Activated naive CD8-positive, alpha-beta T cell (primary cell): ENCODE measurements around the gene SIRPA.
"Not testable (repeated sequence)": the region's sequence is repeated elsewhere in the genome, so short reads cannot be mapped to it uniquely, and the experiment has no call there.

Source experiments
- H3K27ac Mint-ChIP-seq: one replicate; pipeline ENCODE4 v1.8.0; 2021; ENCODE audit warnings: mixed read lengths
- H3K27me3 Mint-ChIP-seq: one replicate; pipeline ENCODE4 v1.8.0; 2021; ENCODE audit warnings: mixed read lengths
- H3K36me3 Mint-ChIP-seq: one replicate; pipeline ENCODE4 v1.8.0; 2021; ENCODE audit warnings: mixed read lengths
- H3K4me1 Mint-ChIP-seq: one replicate; pipeline ENCODE4 v1.8.0; 2021; ENCODE audit warnings: low read depth, mixed read lengths
- H3K4me3 Mint-ChIP-seq: one replicate; pipeline ENCODE4 v1.8.0; 2021; ENCODE audit warnings: mild to moderate bottlenecking, mixed read lengths
- H3K9me3 Mint-ChIP-seq: one replicate; pipeline ENCODE4 v1.8.0; 2021; ENCODE audit warnings: low read depth, mixed read lengths

The SIRPA gene

GRCh38 chr20:1920826-1921225 is 25.6 kb downstream of the SIRPA start:
- H3K9me3 Mint-ChIP-seq, result no peaks in the 10 kb centered on the region
- no peaks in the 10 kb centered on the region for H3K27me3 Mint-ChIP-seq
- no peak overlapping the region for H3K4me3 Mint-ChIP-seq
- H3K4me1 Mint-ChIP-seq, result no peaks in the 10 kb centered on the region
- H3K27ac Mint-ChIP-seq, result no peak overlapping the region
- H3K36me3 Mint-ChIP-seq, result no peaks in the 10 kb centered on the region

GRCh38 chr20:1921985-1922384 is 26.8 kb downstream of the SIRPA start:
- not testable (repeated sequence) for H3K36me3 Mint-ChIP-seq, H3K9me3 Mint-ChIP-seq, H3K27me3 Mint-ChIP-seq, H3K27ac Mint-ChIP-seq, H3K4me3 Mint-ChIP-seq, H3K4me1 Mint-ChIP-seq

- H3K9me3 Mint-ChIP-seq, result no peaks in the 10 kb centered on the region
- H3K36me3 Mint-ChIP-seq, result no peaks in the 10 kb centered on the region
- H3K4me1 Mint-ChIP-seq, result no peaks in the 10 kb centered on the region
- no peak overlapping the region for H3K27ac Mint-ChIP-seq
- H3K27me3 Mint-ChIP-seq, result no peaks in the 10 kb centered on the region
- H3K4me3 Mint-ChIP-seq, result no peak overlapping the region
These were observed 27.6 kb downstream of the SIRPA start for GRCh38 chr20:1922786-1923185.

- Mint-ChIP-seq H3K27me3 (peaks cover 6% of the 10 kb centered on the region), H3K36me3 (no peaks in the 10 kb centered on the region), H3K9me3 (no peaks in the 10 kb centered on the region), H3K27ac (no peak overlapping the region), H3K4me1 (no peaks in the 10 kb centered on the region), H3K4me3 (no peak overlapping the region)
These were observed 30.0 kb downstream of the SIRPA start for GRCh38 chr20:1924910-1925861.

- peaks cover 6% of the 10 kb centered on the region for H3K27me3 Mint-ChIP-seq
- no peaks in the 10 kb centered on the region for H3K36me3 Mint-ChIP-seq
- no peaks in the 10 kb centered on the region for H3K4me1 Mint-ChIP-seq
- no peak overlapping the region for H3K4me3 Mint-ChIP-seq
- H3K27ac Mint-ChIP-seq, result no peak overlapping the region
- H3K9me3 Mint-ChIP-seq, result no peaks in the 10 kb centered on the region
These were observed 31.0 kb downstream of the SIRPA start for GRCh38 chr20:1926237-1926636.

GRCh38 chr20:1927217-1927616 is 32.0 kb downstream of the SIRPA start:
- no peaks in the 10 kb centered on the region for H3K4me1 Mint-ChIP-seq
- H3K9me3 Mint-ChIP-seq, result no peaks in the 10 kb centered on the region
- H3K27ac Mint-ChIP-seq, result no peak overlapping the region
- no peaks in the 10 kb centered on the region for H3K36me3 Mint-ChIP-seq
- H3K27me3 Mint-ChIP-seq, result peaks cover 6% of the 10 kb centered on the region
- no peak overlapping the region for H3K4me3 Mint-ChIP-seq

- Mint-ChIP-seq H3K27ac (no peak overlapping the region), H3K4me1 (no peaks in the 10 kb centered on the region), H3K36me3 (no peaks in the 10 kb centered on the region), H3K4me3 (no peak overlapping the region), H3K27me3 (peaks cover 8% of the 10 kb centered on the region), H3K9me3 (no peaks in the 10 kb centered on the region)
These were observed 32.9 kb downstream of the SIRPA start for GRCh38 chr20:1928154-1928553.

GRCh38 chr20:1928782-1929181 is 33.6 kb downstream of the SIRPA start:
- no peak overlapping the region for H3K27ac Mint-ChIP-seq
- H3K36me3 Mint-ChIP-seq, result no peaks in the 10 kb centered on the region
- H3K27me3 Mint-ChIP-seq, result peaks cover 8% of the 10 kb centered on the region
- H3K4me1 Mint-ChIP-seq, result no peaks in the 10 kb centered on the region
- H3K9me3 Mint-ChIP-seq, result no peaks in the 10 kb centered on the region
- no peak overlapping the region for H3K4me3 Mint-ChIP-seq

GRCh38 chr20:1929460-1929859 is 34.3 kb downstream of the SIRPA start:
- Mint-ChIP-seq H3K4me1 (no peaks in the 10 kb centered on the region), H3K27ac (no peak overlapping the region), H3K36me3 (no peaks in the 10 kb centered on the region), H3K9me3 (no peaks in the 10 kb centered on the region), H3K4me3 (no peak overlapping the region), H3K27me3 (peaks cover 8% of the 10 kb centered on the region)

- no peaks in the 10 kb centered on the region for H3K4me1 Mint-ChIP-seq
- no peak overlapping the region for H3K27ac Mint-ChIP-seq
- H3K36me3 Mint-ChIP-seq, result no peaks in the 10 kb centered on the region
- no peaks in the 10 kb centered on the region for H3K9me3 Mint-ChIP-seq
- no peak overlapping the region for H3K4me3 Mint-ChIP-seq
- peaks cover 8% of the 10 kb centered on the region for H3K27me3 Mint-ChIP-seq
These were observed 35.0 kb downstream of the SIRPA start for GRCh38 chr20:1930165-1930564.

GRCh38 chr20:1931830-1932229 is 36.6 kb downstream of the SIRPA start:
- H3K27me3 Mint-ChIP-seq, result peaks cover 8% of the 10 kb centered on the region
- H3K4me3 Mint-ChIP-seq, result no peak overlapping the region
- H3K27ac Mint-ChIP-seq, result no peak overlapping the region
- no peaks in the 10 kb centered on the region for H3K9me3 Mint-ChIP-seq
- H3K4me1 Mint-ChIP-seq, result no peaks in the 10 kb centered on the region
- no peaks in the 10 kb centered on the region for H3K36me3 Mint-ChIP-seq

GRCh38 chr20:1932971-1933370 is 37.8 kb downstream of the SIRPA start:
- Mint-ChIP-seq H3K9me3 (no peaks in the 10 kb centered on the region), H3K27me3 (peaks cover 8% of the 10 kb centered on the region), H3K4me3 (no peak overlapping the region), H3K27ac (no peak overlapping the region), H3K36me3 (no peaks in the 10 kb centered on the region), H3K4me1 (no peaks in the 10 kb centered on the region)

- no peak overlapping the region for H3K27ac Mint-ChIP-seq
- no peaks in the 10 kb centered on the region for H3K36me3 Mint-ChIP-seq
- peaks cover 8% of the 10 kb centered on the region for H3K27me3 Mint-ChIP-seq
- H3K9me3 Mint-ChIP-seq, result no peaks in the 10 kb centered on the region
- no peaks in the 10 kb centered on the region for H3K4me1 Mint-ChIP-seq
- H3K4me3 Mint-ChIP-seq, result no peak overlapping the region
These were observed 38.3 kb downstream of the SIRPA start for GRCh38 chr20:1933465-1933870.

- no peaks in the 10 kb centered on the region for H3K36me3 Mint-ChIP-seq
- no peaks in the 10 kb centered on the region for H3K4me1 Mint-ChIP-seq
- no peak overlapping the region for H3K27ac Mint-ChIP-seq
- no peak overlapping the region for H3K4me3 Mint-ChIP-seq
- no peaks in the 10 kb centered on the region for H3K9me3 Mint-ChIP-seq
- peaks cover 4% of the 10 kb centered on the region for H3K27me3 Mint-ChIP-seq
These were observed 38.9 kb downstream of the SIRPA start for GRCh38 chr20:1934156-1934555.

- Mint-ChIP-seq H3K4me1 (no peaks in the 10 kb centered on the region), H3K27ac (no peak overlapping the region), H3K36me3 (no peaks in the 10 kb centered on the region), H3K9me3 (no peaks in the 10 kb centered on the region), H3K27me3 (peaks cover 1% of the 10 kb centered on the region), H3K4me3 (no peak overlapping the region)
These were observed 39.7 kb downstream of the SIRPA start for GRCh38 chr20:1934721-1935573.
